GM18519 (cell line): ENCODE data around the gene EID2.
A peak's percentile ranks its signal among the peaks of the same experiment; 100 is the strongest.

Experiments used
- ATAC-seq: cut with Tn5 transposase; IDR thresholded peaks from one replicate; pipeline ENCODE4 v1.9.1; 2021; ENCODE audit warnings: mild to moderate bottlenecking, moderate library complexity; ENCODE audit not compliant: unreplicated experiment, low FRiP score

EID2 gene

GRCh38 chr19:39539165-39539517, 820 bp downstream of the EID2 start:
- no peak for ATAC-seq

GRCh38 chr19:39533791-39534190, 6.2 kb downstream of the EID2 start:
- no peak for ATAC-seq

- ATAC-seq = no peak
Measured at GRCh38 chr19:39533003-39533512, 6.9 kb downstream of the EID2 start.

- peak; percentile 87 for ATAC-seq
Measured at GRCh38 chr19:39532233-39533002, 7.5 kb downstream of the EID2 start, which contains the start of gene EID2B. EID2B (minus strand) TSS chr19:39532852; CDS start chr19:39532802, 50 bp downstream.

- no peak for ATAC-seq
Measured at GRCh38 chr19:39531834-39532232, 8.1 kb downstream of the EID2 start.

- ATAC-seq = no peak
Measured at GRCh38 chr19:39525205-39525604, 14.8 kb downstream of the EID2 start.

GRCh38 chr19:39524495-39524894, 15.5 kb downstream of the EID2 start:
- no peak for ATAC-seq

GRCh38 chr19:39520541-39521484, 19.1 kb downstream of the EID2 start:
- ATAC-seq = no peak

GRCh38 chr19:39518975-39519374, 21.0 kb downstream of the EID2 start:
- ATAC-seq = no peak

GRCh38 chr19:39518458-39518857, 21.5 kb downstream of the EID2 start:
- ATAC-seq = no peak

- no peak for ATAC-seq
Measured at GRCh38 chr19:39517432-39517831, 22.5 kb downstream of the EID2 start.

- ATAC-seq = no peak
Measured at GRCh38 chr19:39516270-39516669, 23.7 kb downstream of the EID2 start.

GRCh38 chr19:39515551-39516191, 24.3 kb downstream of the EID2 start:
- ATAC-seq = no peak

GRCh38 chr19:39514840-39515550, 25.0 kb downstream of the EID2 start, which contains the start of gene SELENOV:
SELENOV (plus strand) TSS chr19:39515139; CDS start chr19:39515213, 74 bp downstream.
- no peak for ATAC-seq

GRCh38 chr19:39512988-39513387, 27.0 kb downstream of the EID2 start:
- ATAC-seq = no peak

- ATAC-seq = no peak
Measured at GRCh38 chr19:39509233-39509632, 30.7 kb downstream of the EID2 start.

- no peak for ATAC-seq
Measured at GRCh38 chr19:39508629-39509028, 31.3 kb downstream of the EID2 start.

- ATAC-seq = no peak
Measured at GRCh38 chr19:39507715-39508364, 32.1 kb downstream of the EID2 start.

- ATAC-seq = no peak
Measured at GRCh38 chr19:39506944-39507714, 32.8 kb downstream of the EID2 start.
